HUES6 (cell line): Measurements from ENCODE around the gene MLX.

Experiments used
- H3K27ac ChIP-seq: 2 replicates; pipeline ENCODE4 v1.7.0; 2013; ENCODE audit warnings: low read depth, mild to moderate bottlenecking, low read length, inconsistent platforms
- H3K27me3 ChIP-seq: 2 replicates; pipeline ENCODE4 v1.6.1; 2013; ENCODE audit warnings: low read length; ENCODE audit not compliant: control insufficient read depth, insufficient read depth
- H3K36me3 ChIP-seq: 2 replicates; pipeline ENCODE4 v1.6.1; 2013; ENCODE audit warnings: low read length; ENCODE audit not compliant: control insufficient read depth, insufficient read depth
- H3K4me1 ChIP-seq: 2 replicates; pipeline ENCODE4 v1.6.1; 2013; ENCODE audit warnings: low read length; ENCODE audit not compliant: control insufficient read depth, insufficient read depth
- H3K4me3 ChIP-seq: 2 replicates; pipeline ENCODE4 v1.5.1; 2013; ENCODE audit warnings: low read depth, low read length
- H3K9ac ChIP-seq: one replicate; pipeline ENCODE4 v1.6.1; 2013; ENCODE audit warnings: mild to moderate bottlenecking, low read length
- H3K9me3 ChIP-seq: 2 replicates; pipeline ENCODE4 v1.6.1; 2013; ENCODE audit warnings: low read depth, low read length; ENCODE audit not compliant: control insufficient read depth, insufficient read depth

Gene MLX

DNA sequence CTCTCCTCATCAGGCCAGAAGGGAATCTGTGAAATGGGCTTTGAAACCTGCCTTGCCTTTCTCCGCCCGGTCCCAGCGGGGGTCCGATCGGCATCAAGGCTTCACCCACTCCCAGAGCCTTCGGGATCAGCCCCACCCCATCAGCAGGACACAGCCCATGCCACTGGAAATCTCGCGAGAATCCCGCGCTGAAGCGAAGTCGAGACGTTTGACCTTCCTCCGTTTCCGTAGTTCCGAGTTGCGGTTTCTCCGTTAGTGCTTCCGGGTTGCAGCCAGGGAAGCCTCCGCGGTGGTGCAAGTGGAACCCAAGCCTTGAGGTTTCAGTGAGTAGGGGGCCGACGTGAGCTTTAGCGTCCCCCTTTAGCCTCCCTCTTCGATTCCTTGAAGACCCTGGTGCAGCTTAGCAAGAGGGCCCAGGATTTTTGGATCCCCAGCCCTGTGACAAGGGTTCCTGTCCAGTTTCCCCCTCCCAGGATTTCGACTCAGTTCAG lies 5.0 kb upstream of the MLX start, which contains the start of gene COASY:
Gene COASY, plus strand, starts transcription at position 252 of the 491 bp plus-strand sequence. CDS start 475 bp downstream, outside the sequence.
- peaks cover 15% of the 10 kb centered on the region for H3K4me1 ChIP-seq
- peak within 1 kb of the TSS; percentile 81 for H3K4me3 ChIP-seq
- H3K9ac ChIP-seq = peak within 1 kb of the TSS; percentile 92
- H3K27ac ChIP-seq = peak within 1 kb of the TSS; percentile 21; the same call in 1 of the 2 replicates
- H3K36me3 ChIP-seq = peaks cover 31% of the 10 kb centered on the region
- H3K27me3 ChIP-seq = no peaks in the 10 kb centered on the region
- no peaks in the 10 kb centered on the region for H3K9me3 ChIP-seq

DNA sequence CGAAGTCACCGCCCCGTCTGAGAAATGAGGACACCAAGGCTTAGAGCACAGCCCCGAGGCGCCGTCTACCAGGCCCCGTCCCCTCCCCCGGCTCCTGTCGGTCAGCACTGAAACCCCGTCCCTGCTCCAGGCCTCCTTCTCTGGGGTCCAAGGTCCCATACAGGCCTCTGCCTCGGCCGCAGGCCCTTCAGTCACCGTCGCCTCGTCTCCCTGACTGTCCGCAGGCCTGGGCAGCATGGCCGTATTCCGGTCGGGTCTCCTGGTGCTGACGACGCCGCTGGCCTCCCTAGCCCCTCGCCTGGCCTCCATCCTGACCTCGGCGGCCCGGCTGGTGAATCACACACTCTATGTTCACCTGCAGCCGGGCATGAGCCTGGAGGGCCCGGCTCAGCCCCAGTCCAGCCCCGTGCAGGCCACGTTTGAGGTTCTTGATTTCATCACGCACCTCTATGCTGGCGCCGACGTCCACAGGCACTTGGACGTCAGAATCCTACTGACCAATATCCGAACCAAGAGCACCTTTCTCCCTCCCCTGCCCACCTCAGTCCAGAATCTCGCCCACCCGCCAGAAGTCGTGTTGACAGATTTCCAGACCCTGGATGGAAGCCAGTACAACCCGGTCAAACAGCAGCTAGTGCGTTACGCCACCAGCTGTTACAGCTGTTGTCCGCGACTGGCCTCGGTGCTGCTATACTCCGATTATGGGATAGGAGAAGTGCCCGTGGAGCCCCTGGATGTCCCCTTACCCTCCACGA lies 4.3 kb upstream of the MLX start:
- Histone ChIP-seq H3K27ac (peak overlapping the region; percentile 21; the same call in 1 of the 2 replicates), H3K4me1 (peaks cover 17% of the 10 kb centered on the region), H3K4me3 (peak overlapping the region; percentile 81), H3K27me3 (no peaks in the 10 kb centered on the region), H3K9ac (peak overlapping the region; percentile 92), H3K36me3 (peaks cover 31% of the 10 kb centered on the region), H3K9me3 (no peaks in the 10 kb centered on the region)

DNA sequence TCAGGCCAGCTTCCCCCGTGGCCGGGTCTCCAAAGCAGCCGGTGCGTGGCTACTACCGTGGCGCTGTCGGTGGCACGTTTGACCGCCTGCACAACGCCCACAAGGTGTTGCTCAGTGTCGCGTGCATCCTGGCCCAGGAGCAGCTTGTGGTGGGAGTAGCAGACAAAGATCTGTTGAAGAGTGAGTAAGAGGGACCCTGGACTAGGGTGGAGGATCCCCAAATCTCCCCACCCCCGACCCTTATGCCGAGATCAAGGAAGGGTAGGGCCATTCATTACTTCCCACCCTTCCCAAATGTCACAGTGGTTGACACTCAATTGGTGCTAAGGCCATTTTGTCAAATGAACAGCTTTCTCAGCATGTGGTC lies 3.8 kb upstream of the MLX start:
- peak overlapping the region; percentile 81 for H3K4me3 ChIP-seq
- H3K27me3 ChIP-seq = no peaks in the 10 kb centered on the region
- H3K9ac ChIP-seq = peak overlapping the region; percentile 92
- H3K9me3 ChIP-seq = no peaks in the 10 kb centered on the region
- H3K4me1 ChIP-seq = peaks cover 20% of the 10 kb centered on the region
- no peak overlapping the region; the same call in 1 of the 2 replicates for H3K27ac ChIP-seq
- H3K36me3 ChIP-seq = peaks cover 31% of the 10 kb centered on the region

DNA sequence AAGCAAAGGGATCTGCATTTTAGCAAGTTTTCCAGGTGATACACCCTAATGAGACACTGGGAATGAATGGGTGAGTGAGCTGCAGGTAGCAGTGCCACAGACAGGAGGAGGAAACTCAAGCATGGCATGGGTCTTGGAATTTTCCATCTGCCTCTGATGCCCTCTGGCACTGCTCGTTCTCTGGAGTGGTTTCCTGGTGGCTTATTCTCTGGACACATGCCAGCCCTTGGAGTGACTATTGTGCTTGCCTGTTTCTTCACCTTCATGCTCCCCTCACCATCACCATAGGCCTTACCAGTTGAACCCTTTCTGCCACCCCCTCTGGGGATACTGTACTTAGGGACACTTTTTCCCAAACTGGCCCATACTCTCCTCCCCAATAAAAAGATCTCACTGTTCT lies 3.4 kb upstream of the MLX start:
- Histone ChIP-seq H3K27ac (no peak overlapping the region), H3K9me3 (no peaks in the 10 kb centered on the region), H3K9ac (peak overlapping the region; percentile 92), H3K4me3 (peak overlapping the region; percentile 81; the same call in 1 of the 2 replicates), H3K36me3 (peaks cover 34% of the 10 kb centered on the region), H3K4me1 (peaks cover 20% of the 10 kb centered on the region), H3K27me3 (no peaks in the 10 kb centered on the region)

DNA sequence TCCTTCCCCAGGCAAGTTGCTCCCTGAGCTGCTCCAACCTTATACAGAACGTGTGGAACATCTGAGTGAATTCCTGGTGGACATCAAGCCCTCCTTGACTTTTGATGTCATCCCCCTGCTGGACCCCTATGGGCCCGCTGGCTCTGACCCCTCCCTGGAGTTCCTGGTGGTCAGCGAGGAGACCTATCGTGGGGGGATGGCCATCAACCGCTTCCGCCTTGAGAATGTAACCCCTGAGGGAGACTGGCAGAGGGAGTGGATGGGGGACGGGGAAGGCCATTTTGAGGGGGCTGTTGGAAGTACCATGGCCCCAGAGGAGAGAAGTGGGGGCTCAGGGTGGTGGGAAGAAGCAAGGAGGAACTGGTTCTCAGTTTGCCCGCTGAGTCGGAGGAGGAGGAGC lies 3.0 kb upstream of the MLX start:
- H3K9ac ChIP-seq = no peak overlapping the region
- peaks cover 20% of the 10 kb centered on the region for H3K4me1 ChIP-seq
- no peaks in the 10 kb centered on the region for H3K9me3 ChIP-seq
- H3K27ac ChIP-seq = no peak overlapping the region
- no peak overlapping the region for H3K4me3 ChIP-seq
- H3K36me3 ChIP-seq = peaks cover 38% of the 10 kb centered on the region
- H3K27me3 ChIP-seq = no peaks in the 10 kb centered on the region

DNA sequence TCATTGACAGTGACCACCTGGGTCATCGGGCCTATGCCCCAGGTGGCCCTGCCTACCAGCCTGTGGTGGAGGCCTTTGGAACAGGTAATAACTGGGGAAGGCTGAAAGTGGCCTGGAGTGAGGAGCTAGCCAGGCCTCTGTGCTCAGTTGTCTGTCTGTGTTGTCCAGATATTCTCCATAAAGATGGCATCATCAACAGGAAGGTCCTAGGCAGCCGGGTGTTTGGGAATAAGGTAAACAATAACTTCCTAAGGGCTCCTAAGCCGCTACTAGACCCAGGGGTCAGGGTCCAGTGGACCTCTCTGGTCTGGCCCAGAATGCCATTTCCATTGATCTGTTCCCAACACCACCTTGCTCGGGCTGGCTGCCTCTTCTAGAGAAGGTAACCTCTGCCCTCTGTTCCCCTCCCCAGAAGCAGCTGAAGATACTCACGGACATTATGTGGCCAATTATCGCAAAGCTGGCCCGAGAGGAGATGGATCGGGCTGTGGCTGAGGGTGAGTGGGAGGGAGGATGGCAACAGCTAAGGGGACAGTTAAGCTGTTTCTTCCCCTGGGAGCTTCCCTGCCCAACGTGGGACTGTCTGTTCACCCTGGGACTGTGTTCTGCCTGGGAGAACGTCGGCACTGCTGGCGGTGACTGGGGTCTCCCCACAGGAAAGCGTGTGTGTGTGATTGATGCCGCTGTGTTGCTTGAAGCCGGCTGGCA lies 1.9 kb upstream of the MLX start:
- H3K27ac ChIP-seq = no peak overlapping the region
- peaks cover 20% of the 10 kb centered on the region for H3K4me1 ChIP-seq
- no peak overlapping the region for H3K9ac ChIP-seq
- peaks cover 49% of the 10 kb centered on the region for H3K36me3 ChIP-seq
- no peaks in the 10 kb centered on the region for H3K9me3 ChIP-seq
- no peaks in the 10 kb centered on the region for H3K27me3 ChIP-seq
- H3K4me3 ChIP-seq = no peak overlapping the region

DNA sequence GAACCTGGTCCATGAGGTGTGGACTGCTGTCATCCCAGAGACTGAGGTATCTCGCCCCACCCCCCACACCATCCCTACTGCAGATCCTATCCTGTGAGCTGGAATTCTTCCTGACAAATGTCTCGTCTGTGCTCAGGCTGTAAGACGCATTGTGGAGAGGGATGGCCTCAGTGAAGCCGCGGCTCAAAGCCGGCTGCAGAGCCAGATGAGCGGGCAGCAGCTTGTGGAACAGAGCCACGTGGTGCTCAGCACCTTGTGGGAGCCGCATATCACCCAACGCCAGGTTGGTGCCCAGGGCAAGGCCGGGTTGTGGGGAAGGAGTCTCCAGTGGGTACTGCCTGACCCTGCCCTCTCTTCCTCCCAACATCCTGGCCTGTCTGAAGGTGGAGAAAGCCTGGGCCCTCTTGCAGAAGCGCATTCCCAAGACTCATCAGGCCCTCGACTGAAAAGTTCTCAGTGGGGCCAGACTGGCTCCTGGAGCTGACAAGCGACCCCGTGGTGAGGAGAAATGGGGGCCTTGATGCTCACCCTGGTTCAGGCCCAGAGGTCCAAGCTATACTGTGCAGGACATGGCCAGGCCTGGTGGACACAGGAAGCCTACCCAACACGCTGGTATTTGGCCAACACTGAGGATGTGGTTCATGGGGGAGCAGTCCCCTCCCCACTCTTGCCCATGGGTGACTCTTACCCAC lies 1.2 kb upstream of the MLX start:
- H3K27me3 ChIP-seq = no peaks in the 10 kb centered on the region
- peak overlapping the region; percentile 86 for H3K9ac ChIP-seq
- H3K9me3 ChIP-seq = no peaks in the 10 kb centered on the region
- H3K36me3 ChIP-seq = peaks cover 54% of the 10 kb centered on the region
- H3K27ac ChIP-seq = peak overlapping the region; percentile 91; the same call in 1 of the 2 replicates
- H3K4me1 ChIP-seq = peaks cover 20% of the 10 kb centered on the region
- peak overlapping the region; percentile 97; the same call in 1 of the 2 replicates for H3K4me3 ChIP-seq

DNA sequence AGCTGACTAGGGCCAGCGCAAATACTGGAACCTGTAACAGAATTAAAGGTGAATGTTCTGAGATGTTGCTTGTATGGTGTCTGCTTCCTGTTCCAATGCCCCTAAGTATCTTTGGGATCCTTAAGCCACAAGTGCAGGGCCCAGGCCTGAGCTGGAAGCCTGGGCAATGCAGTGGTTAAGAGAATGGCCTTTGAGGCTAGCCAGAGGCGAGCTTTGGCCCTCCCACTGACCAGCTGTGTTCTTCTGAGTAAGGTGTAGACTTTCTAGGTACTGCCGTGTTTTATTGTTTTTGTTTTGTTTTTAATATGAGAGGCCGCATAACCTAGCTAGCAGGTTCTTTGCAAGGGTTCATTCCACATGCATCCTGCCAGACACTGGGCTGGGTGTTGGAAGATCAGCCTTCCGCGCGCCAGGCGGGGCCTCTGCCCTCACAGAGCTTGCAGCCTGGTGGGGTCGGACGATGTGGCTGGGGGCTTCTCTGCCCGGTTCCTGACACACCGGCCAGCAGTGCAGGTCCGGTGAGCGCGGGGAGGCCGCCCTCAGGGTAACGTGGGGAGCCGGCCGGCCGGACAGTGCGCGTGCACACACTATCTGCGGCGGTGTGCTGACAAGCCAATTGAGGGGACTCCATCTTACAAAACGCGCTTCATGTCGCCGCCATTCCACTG lies 551 bp upstream of the MLX start:
- H3K27me3 ChIP-seq = no peaks in the 10 kb centered on the region
- H3K9ac ChIP-seq = peak overlapping the region; percentile 86
- peak overlapping the region; percentile 97 for H3K4me3 ChIP-seq
- H3K36me3 ChIP-seq = peaks cover 61% of the 10 kb centered on the region
- H3K4me1 ChIP-seq = peaks cover 20% of the 10 kb centered on the region
- no peaks in the 10 kb centered on the region for H3K9me3 ChIP-seq
- peak overlapping the region; percentile 91 for H3K27ac ChIP-seq

DNA sequence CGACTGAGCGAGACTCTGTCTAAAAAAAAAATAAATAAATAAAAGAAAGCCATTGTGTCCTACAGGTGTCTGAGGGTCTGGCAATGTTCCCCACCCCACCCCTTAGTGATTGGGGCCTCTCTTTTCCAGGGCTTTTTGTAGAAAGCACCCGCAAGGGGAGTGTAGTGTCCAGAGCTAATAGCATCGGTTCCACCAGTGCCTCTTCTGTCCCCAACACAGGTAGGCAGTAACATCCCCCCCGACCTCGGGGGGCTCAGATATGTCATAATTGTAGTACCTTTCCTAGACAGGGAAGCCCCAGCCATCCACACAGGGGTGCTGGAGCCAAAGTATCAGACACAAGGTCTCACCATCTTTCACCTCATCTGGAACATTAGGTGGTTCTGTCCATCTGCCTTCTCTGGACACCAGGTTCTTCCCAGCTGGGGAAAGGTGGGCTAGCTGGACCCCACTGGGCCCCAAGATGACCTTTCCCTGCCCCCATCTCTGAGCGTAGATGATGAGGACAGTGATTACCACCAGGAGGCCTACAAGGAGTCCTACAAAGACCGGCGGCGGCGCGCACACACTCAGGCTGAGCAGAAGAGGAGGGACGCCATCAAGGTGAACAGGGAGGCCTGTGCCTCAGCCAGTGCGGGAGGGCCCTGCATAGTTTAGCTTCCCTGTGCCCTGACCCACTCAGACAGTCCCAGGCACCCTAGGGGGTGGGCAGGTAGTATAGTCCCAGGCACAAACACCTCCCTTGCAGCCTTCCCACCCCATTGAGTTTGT lies 1.6 kb downstream of the MLX start:
- peaks cover 79% of the 10 kb centered on the region for H3K36me3 ChIP-seq

More for the DNA sequence above, 1.6 kb downstream of the MLX start:
- Histone ChIP-seq H3K27me3 (no peaks in the 10 kb centered on the region), H3K4me3 (no peak overlapping the region), H3K9me3 (no peaks in the 10 kb centered on the region), H3K27ac (no peak overlapping the region), H3K9ac (no peak overlapping the region), H3K4me1 (peaks cover 13% of the 10 kb centered on the region)
